GM18868 (cell line): Measurements from ENCODE around the gene SURF4.

Experiments used
- ATAC-seq: cut with Tn5 transposase; IDR thresholded peaks from one replicate; pipeline ENCODE4 v1.9.1; 2021; ENCODE audit warnings: mild to moderate bottlenecking, moderate library complexity; ENCODE audit not compliant: unreplicated experiment

The SURF4 gene

GRCh38 chr9:133375724-133376654 lies at the start of gene SURF4, which contains the start of gene STKLD1:
Gene SURF4 (minus strand): TSS chr9:133376060. CDS start chr9:133375969, 91 bp downstream.
Gene STKLD1 (plus strand): TSS chr9:133376366. CDS start chr9:133376474, 108 bp downstream.
- peak; percentile 88 for ATAC-seq

DNA sequence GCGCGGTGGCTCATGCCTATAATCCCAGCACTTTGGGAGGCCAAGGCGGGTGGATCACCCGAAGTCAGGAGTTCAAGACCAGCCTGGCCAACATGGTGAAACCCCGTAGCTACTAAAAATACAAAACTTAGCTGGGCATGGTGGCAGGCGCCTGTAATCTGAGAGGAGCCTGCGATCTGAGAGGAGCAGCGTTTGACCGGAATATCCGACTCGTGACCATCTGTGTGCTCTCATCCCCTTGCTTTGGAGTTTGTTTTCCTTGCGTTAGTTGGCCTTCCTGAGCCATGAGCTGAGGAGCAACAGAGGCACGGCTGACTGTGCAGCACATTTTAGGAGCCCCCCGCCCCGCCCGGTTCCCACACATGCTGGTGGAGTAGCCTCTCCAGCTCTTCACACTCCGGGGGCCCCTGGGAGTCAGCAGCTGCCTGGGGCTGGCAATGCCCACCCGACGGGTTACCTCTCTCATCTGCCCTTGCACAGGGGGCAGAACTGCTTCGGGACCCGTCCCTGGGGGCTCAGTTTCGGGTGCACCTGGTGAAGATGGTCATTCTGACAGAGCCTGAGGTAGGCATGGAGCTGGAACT lies 49.3 kb upstream of the SURF4 start:
- ATAC-seq: no peak

- no peak for ATAC-seq
Observed at GRCh38 chr9:133424187-133424586, 48.3 kb upstream of the SURF4 start.

- ATAC-seq: no peak
Observed at GRCh38 chr9:133423216-133423615, 47.4 kb upstream of the SURF4 start.

GRCh38 chr9:133421615-133422542 lies 46.0 kb upstream of the SURF4 start, which contains the start of gene ADAMTS13:
Gene ADAMTS13 (plus strand): TSS chr9:133422367. CDS start chr9:133422444, 77 bp downstream.
- peak; percentile 49 for ATAC-seq

- peak; percentile 35 for ATAC-seq
Observed at GRCh38 chr9:133420392-133420827, 44.5 kb upstream of the SURF4 start.

GRCh38 chr9:133419005-133419404 lies 43.1 kb upstream of the SURF4 start:
- no peak for ATAC-seq

GRCh38 chr9:133417541-133418461 lies 41.9 kb upstream of the SURF4 start, which contains the start of gene REXO4:
Gene REXO4 (minus strand): TSS chr9:133418010. CDS start chr9:133417844, 166 bp downstream.
- ATAC-seq: peak; percentile 56

GRCh38 chr9:133415170-133415569 lies 39.3 kb upstream of the SURF4 start:
- no peak for ATAC-seq

DNA sequence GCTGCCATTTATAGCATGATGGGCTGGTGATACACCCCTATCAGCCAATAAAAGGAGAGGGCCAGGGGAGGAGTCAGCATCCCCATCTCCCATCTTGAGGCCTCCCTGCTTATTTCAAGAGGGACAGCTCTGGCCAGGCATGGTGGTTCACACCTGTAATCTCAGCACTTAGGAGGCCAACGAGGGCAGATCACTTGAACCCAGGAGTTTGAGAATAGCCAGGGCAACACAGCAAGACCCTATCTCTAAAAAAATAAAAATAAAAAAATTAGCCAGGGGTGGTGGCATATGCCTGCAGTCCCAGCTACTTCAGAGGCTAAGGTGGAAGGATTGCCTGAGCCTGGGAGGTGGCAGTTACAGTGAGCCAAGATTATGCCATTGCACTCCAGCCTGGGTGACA lies 32.2 kb upstream of the SURF4 start:
- no peak for ATAC-seq

GRCh38 chr9:133406480-133407307 lies 30.8 kb upstream of the SURF4 start:
- peak; percentile 84 for ATAC-seq

DNA sequence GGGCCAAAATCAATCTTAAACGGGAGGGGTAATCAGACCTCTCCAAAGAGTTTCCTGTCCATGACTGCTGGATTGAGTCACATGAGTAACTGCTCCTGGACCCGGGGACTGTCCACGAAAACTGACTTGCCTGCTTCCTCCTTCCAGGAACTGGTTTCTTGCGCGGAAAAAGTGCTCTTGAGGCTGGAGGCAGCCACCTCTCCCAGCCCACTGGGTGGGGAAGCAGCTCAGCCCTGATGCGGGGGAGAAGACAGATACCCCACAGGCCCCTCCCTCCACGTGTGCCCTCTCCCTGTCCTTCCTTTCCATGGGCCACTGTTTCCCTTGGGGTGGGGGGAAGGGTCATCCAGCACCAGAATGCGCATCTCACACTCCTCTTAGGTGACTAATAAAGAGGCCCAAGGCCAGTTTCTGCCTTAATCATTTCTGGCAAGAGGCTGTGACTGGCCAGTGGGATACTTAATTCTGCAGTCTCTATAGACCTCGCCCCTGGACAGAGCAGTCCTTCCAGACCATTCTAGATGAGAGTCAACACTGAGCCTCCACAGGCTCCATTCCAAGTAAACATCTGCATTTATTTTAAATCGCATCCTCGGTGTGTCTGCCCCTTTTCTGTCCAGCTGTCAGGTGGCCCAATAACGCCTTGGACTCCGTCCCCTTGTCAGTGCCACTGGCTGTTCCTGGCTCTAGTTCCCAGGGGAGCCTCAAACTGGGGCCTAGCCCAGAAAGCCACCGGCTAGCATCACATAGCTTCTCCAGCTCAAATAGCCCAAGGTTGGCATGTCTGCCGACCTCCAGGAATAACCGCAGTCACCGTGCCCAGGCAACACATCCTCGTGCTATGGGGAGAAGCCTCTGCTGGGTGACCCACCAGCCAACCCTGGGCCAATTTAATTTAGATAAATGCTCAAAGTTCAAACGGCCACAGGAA lies 29.9 kb upstream of the SURF4 start:
- no peak for ATAC-seq

DNA sequence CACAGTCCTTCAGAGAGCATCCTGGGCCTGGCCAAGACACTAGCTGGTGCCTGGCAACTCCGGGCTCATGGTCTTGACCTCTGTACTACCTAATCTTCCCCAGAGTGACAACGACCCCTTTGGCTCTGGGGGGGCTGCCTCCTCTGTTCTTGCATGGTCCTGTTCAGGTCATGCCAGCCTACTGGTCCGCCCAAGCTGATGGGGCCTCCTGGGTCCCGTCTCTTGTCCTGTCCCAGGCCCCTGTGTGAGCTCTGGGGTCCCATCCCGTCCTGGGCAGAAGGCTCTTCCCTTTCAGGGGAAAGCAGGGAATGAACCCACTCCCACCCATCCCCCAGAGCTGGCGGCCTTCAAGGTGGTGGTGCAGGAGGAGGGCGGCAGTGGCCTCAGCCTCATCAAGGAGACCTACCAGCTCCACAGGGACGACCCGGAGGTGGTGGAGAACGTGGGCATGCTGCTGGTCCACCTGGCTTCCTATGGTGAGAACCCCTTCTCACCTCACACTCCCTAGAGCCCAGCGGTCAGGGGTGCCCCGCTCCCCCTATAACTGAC lies 28.7 kb upstream of the SURF4 start:
- ATAC-seq: no peak

DNA sequence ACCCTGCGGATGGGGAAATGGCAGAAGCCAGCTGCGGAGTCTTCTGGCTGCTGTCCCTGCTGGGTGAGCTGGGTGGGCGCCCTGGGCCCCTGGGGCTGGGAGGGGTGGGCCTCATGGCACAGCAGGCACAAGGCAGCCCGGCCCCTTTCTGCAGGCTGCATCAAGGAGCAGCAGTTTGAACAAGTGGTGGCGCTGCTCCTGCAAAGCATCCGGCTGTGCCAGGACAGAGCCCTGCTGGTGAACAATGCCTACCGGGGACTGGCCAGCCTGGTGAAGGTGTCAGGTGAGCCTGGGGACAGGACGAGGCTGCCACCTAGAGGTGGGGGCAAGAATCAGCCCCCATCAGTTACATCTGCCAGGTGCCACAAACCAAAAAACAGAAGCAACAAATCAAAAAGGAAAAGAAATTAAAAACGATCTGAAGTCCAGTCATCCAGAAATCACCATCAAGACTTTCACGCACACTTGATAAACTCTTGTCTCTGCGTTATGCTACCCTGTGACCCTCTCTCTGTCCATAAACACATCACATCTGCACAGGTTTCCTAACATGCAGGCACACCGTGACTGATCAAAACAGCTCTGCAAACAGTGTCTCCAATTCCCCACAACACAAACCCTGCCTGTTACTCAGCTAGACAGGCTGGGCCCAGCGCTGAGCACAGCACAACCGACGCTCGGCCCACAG lies 28.1 kb upstream of the SURF4 start:
- no peak for ATAC-seq

GRCh38 chr9:133402689-133403088 lies 26.8 kb upstream of the SURF4 start:
- ATAC-seq: no peak

- no peak for ATAC-seq
Observed at GRCh38 chr9:133401588-133401987, 25.7 kb upstream of the SURF4 start.

DNA sequence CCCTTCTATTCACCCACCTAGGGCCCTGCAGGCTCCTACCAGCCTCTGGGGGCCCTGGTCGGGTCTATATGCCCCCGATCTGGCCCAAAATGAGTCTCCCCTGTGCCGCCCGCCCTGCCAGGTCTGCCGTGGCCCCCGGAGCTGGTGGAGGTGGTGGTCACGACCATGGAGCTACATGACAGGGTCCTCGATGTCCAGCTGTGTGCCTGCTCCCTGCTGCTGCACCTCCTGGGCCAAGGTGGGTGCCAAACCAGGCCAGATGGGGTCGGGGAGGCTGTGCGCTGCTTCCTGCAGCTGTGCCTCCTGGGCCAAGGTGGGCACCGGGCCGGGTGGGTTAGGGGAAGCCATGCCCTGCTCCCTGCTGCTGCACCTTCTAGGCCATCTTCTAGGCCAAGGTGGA lies 24.4 kb upstream of the SURF4 start:
- no peak for ATAC-seq
